Measurements from ENCODE around the gene TBC1D1.

TBC1D1 gene

DNA sequence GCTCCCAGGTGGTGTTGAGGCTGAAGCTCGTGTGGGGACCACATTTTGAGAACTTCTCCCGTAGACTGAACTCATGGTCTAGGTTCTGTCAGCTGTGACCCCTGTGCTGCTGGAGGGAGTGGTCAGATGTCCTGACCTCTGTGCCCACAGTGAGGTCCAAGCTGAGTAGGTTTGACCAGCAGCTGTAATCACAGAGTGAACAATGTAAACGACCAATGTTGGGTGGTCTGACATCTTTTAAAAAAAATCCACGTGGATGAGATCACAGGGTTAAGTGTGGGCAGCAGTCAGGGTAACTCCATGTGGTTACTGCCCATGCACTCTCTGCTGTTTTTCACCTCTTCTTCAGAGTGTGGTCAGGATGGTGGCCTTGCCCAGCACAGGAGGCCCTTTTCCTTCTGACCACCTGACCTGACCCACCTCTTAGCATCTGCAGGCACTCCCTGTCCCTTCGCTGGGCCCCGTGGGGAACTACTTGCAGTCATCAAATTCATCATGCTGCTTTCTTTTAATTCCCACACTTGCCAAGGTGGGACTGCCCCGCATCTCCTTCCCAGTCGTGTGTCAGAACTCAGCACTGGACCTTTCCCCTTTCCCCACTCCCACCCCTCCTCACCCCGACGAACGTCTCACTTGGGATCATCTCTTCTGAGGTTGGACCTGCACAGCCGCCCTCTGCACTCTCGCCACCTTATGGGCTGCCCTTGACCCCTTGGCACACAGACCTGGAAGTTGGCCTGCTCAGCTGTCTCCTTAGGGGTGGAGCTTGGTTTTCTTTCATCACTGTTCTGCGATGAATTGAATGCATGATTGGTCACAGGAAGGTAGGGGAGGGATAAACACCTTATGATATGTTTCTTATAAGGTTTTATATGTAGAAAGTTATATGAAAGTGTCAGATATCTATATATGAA is 189.4 kb downstream of the TBC1D1 start:
- no peak overlapping the region for H3K4me3 ChIP-seq (replicated peaks; ENCODE audit: low read depth, low read length)
- no peak for DNase-seq (ENCODE audit: extremely low read depth, low read depth)
- TF ChIP-seq CTCF (IDR thresholded peaks at IDR 0.05; ENCODE audit: low read depth, low read length, missing control alignments): no peak

GRCh38 chr4:38082021-38082420 is 191.1 kb downstream of the TBC1D1 start:
- DNase-seq (ENCODE audit: extremely low read depth, low read depth): no peak
- no peak for TF ChIP-seq CTCF (IDR thresholded peaks at IDR 0.05; ENCODE audit: low read depth, low read length, missing control alignments)

GRCh38 chr4:38082424-38083385 is 191.8 kb downstream of the TBC1D1 start:
- DNase-seq (ENCODE audit: extremely low read depth, low read depth): no peak
- no peak overlapping the region for H3K4me3 ChIP-seq (replicated peaks; ENCODE audit: low read depth, low read length)
- no peak for TF ChIP-seq CTCF (IDR thresholded peaks at IDR 0.05; ENCODE audit: low read depth, low read length, missing control alignments)

More at GRCh38 chr4:38082021-38082420, 191.1 kb downstream of the TBC1D1 start:
- H3K4me3 ChIP-seq (replicated peaks; ENCODE audit: low read depth, low read length): no peak overlapping the region

DNA sequence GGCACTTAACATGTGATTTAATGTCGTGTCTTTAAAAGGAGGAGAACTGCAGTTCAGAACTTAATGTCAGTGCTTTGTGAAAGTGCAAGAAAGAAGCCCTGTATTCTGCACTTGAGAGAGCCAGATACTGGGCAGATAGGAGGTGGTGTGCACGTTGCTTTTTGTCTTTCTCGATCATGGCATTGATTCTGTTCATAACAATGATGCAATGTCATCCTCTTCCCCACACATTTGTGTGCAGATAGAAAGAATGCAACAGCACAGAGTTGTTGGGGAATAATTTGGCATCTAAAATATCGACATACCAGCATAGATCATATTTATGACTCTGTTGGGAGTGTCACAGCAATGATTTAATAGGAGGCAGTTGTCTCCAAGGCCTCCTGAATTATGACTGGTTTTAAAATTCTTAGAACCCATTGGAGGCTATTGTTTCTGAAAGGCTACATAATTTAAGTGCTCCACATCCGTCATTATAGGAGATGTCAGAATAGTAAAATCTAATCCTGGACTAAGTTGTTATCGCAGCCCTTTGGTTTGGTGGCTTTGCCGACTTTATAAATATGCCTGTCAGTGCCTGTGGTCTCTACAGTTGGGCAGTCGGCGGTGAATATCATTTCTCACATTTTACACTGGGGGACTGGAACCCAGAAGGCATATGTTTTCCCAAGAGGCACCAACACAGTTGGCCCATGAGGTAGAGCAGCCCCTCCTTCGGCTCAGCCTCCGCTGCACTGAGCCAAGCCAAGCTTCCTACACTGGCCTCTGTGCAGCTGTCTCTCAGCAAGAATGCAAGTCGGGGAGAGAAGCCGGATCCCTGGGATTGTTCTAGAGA is 194.2 kb downstream of the TBC1D1 start:
- DNase-seq (ENCODE audit: extremely low read depth, low read depth): no peak
- TF ChIP-seq CTCF (IDR thresholded peaks at IDR 0.05; ENCODE audit: low read depth, low read length, missing control alignments): no peak
- H3K4me3 ChIP-seq (replicated peaks; ENCODE audit: low read depth, low read length): no peak overlapping the region

DNA sequence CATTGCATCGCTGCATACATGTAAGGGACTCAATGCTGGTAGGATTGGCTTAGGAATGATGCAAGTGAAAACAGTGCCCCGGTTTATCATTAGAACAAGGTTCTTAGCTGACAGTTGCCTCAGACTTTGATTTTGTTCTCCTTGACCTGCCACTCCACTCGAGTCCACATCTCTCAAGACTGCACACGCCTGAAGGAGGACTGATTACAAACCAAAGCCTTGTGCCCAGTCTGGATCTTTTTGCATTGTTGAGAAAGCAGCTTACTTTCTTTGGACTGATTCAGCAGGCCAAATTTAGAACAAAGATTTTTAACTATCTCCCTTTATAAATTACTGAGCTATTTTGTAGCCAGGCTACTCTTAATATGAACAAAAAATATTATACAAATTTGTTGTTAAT is 194.9 kb downstream of the TBC1D1 start:
- H3K4me3 ChIP-seq (replicated peaks; ENCODE audit: low read depth, low read length): no peak overlapping the region
- no peak for DNase-seq (ENCODE audit: extremely low read depth, low read depth)
- TF ChIP-seq CTCF (IDR thresholded peaks at IDR 0.05; ENCODE audit: low read depth, low read length, missing control alignments): no peak
